ENCODE measurements around the gene CFAP97.

- no peak for TF ChIP-seq ZNF174 (CRISPR knock-in tag; IDR thresholded peaks at IDR 0.05)
- TF ChIP-seq GTF2F1 (IDR thresholded peaks at IDR 0.05; ENCODE audit: low read depth, low read length), result no peak
- TF ChIP-seq YY1 (IDR thresholded peaks at IDR 0.05; ENCODE audit: borderline replicate concordance in 1 of 3, control insufficient read depth in 1 of 3, extremely low read depth in 1 of 3, insufficient read depth in 3 of 3, insufficient read length in 1 of 3, insufficient replicate concordance in 2 of 3, low read depth in 1 of 3, low read length in 2 of 3), result no peak
- no peak for TF ChIP-seq ZNF318 (IDR thresholded peaks at IDR 0.05; ENCODE audit: borderline replicate concordance in 1 of 2, low read depth in 1 of 2)
- TF ChIP-seq ZNF586 (CRISPR knock-in tag; conservative IDR thresholded peaks at IDR 0.05), result no peak
- TF ChIP-seq, protein P1, sequence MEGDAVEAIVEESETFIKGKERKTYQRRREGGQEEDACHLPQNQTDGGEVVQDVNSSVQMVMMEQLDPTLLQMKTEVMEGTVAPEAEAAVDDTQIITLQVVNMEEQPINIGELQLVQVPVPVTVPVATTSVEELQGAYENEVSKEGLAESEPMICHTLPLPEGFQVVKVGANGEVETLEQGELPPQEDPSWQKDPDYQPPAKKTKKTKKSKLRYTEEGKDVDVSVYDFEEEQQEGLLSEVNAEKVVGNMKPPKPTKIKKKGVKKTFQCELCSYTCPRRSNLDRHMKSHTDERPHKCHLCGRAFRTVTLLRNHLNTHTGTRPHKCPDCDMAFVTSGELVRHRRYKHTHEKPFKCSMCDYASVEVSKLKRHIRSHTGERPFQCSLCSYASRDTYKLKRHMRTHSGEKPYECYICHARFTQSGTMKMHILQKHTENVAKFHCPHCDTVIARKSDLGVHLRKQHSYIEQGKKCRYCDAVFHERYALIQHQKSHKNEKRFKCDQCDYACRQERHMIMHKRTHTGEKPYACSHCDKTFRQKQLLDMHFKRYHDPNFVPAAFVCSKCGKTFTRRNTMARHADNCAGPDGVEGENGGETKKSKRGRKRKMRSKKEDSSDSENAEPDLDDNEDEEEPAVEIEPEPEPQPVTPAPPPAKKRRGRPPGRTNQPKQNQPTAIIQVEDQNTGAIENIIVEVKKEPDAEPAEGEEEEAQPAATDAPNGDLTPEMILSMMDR (IDR thresholded peaks at IDR 0.05 in 2 of 3, conservative IDR thresholded peaks at IDR 0.05 in 1 of 3; ENCODE audit: insufficient read depth in 2 of 3, low read depth in 1 of 3, low read length in 3 of 3), result no peak
- TF ChIP-seq RFX5 (IDR thresholded peaks at IDR 0.05; ENCODE audit: low read depth, low read length), result no peak
- TF ChIP-seq RNF2 (IDR thresholded peaks at IDR 0.05), result no peak
Observed at GRCh38 chr4:185186769-185187168, 17.0 kb downstream of the CFAP97 start.
